Activated T-cell treated with anti-CD3 and anti-CD28 coated beads for 48 hours (primary cell): ENCODE measurements around the gene IRAK4.

ENCODE experiments used
- DNase-seq: peaks from one replicate; pipeline ENCODE4 v3.0.0-alpha.2; 2020; ENCODE audit warnings: low read depth

Gene IRAK4

GRCh38 chr12:43766291-43766690 lies 7.5 kb downstream of the IRAK4 start:
- DNase-seq, result no peak

GRCh38 chr12:43776498-43776897 lies 17.7 kb downstream of the IRAK4 start:
- no peak for DNase-seq

GRCh38 chr12:43786899-43787693 lies 28.3 kb downstream of the IRAK4 start:
- no peak for DNase-seq

GRCh38 chr12:43789941-43790340 lies 31.2 kb downstream of the IRAK4 start:
- DNase-seq, result no peak

GRCh38 chr12:43795716-43796280 lies 37.0 kb downstream of the IRAK4 start:
- no peak for DNase-seq

GRCh38 chr12:43797561-43798217 lies 38.9 kb downstream of the IRAK4 start:
- DNase-seq, result no peak

GRCh38 chr12:43805149-43805859 lies 46.6 kb downstream of the IRAK4 start:
- no peak for DNase-seq

- peak; percentile 90 for DNase-seq
These were observed 47.3 kb downstream of the IRAK4 start, which contains the start of gene TWF1 for GRCh38 chr12:43805860-43806736. TSS of gene TWF1 (minus strand) at chr12:43806317. CDS start at chr12:43806245, 72 bp downstream.

- DNase-seq, result no peak
These were observed 48.0 kb downstream of the IRAK4 start for GRCh38 chr12:43806737-43807072.

- no peak for DNase-seq
These were observed 48.6 kb downstream of the IRAK4 start for GRCh38 chr12:43807386-43807785.

GRCh38 chr12:43812057-43812456 lies 53.3 kb downstream of the IRAK4 start:
- no peak for DNase-seq

GRCh38 chr12:43812926-43813325 lies 54.2 kb downstream of the IRAK4 start:
- DNase-seq, result no peak

GRCh38 chr12:43815416-43815815 lies 56.7 kb downstream of the IRAK4 start:
- no peak for DNase-seq

GRCh38 chr12:43816168-43816567 lies 57.4 kb downstream of the IRAK4 start:
- DNase-seq, result no peak

- no peak for DNase-seq
These were observed 65.5 kb downstream of the IRAK4 start for GRCh38 chr12:43824207-43824775.

GRCh38 chr12:43826681-43827080 lies 67.9 kb downstream of the IRAK4 start:
- no peak for DNase-seq

- DNase-seq, result no peak
These were observed 68.3 kb downstream of the IRAK4 start for GRCh38 chr12:43827093-43827492.

- DNase-seq, result no peak
These were observed 73.9 kb downstream of the IRAK4 start for GRCh38 chr12:43832463-43833168.

- no peak for DNase-seq
These were observed 76.5 kb downstream of the IRAK4 start for GRCh38 chr12:43835264-43835655.

GRCh38 chr12:43835656-43836474 lies 77.1 kb downstream of the IRAK4 start, which contains the start of gene TMEM117:
TSS of gene TMEM117 (plus strand) at chr12:43836081.
- DNase-seq, result peak; percentile 49
